ENCODE measurements around the gene IL37.

DNA sequence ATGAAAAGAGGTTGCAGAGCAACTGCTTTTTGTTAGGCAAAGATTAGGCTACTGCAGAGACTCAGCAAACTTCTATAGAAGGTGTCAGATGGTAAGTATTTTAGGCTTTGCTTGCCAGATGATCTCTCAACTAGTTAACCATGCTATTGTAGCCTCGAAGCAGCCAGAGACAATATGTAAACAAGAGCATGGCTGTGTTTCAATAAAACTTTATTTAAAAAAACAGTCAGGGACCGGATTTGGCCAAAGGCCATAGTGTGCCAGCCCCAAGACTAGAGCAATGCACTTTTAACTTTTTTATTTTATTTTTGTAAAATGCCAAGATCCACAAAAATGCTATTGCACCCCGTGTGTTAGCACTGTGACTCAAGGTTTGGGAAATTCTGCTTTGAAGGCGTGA lies 1.4 kb downstream of the IL37 start:
- TF ChIP-seq, protein P1, sequence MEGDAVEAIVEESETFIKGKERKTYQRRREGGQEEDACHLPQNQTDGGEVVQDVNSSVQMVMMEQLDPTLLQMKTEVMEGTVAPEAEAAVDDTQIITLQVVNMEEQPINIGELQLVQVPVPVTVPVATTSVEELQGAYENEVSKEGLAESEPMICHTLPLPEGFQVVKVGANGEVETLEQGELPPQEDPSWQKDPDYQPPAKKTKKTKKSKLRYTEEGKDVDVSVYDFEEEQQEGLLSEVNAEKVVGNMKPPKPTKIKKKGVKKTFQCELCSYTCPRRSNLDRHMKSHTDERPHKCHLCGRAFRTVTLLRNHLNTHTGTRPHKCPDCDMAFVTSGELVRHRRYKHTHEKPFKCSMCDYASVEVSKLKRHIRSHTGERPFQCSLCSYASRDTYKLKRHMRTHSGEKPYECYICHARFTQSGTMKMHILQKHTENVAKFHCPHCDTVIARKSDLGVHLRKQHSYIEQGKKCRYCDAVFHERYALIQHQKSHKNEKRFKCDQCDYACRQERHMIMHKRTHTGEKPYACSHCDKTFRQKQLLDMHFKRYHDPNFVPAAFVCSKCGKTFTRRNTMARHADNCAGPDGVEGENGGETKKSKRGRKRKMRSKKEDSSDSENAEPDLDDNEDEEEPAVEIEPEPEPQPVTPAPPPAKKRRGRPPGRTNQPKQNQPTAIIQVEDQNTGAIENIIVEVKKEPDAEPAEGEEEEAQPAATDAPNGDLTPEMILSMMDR (IDR thresholded peaks at IDR 0.05; ENCODE audit: insufficient read depth, low read depth, low read length), result no peak
- no peak for TF ChIP-seq EZH2 (IDR thresholded peaks at IDR 0.05; ENCODE audit: insufficient read depth, low read length)
